Embryonic facial prominence (tissue), 1 donor: Measurements from ENCODE around the gene TBP.
"Not testable (repeated sequence)": the region's sequence is repeated elsewhere in the genome, so short reads cannot be mapped to it uniquely, and the experiment has no call there.

Experiments used
- DNase-seq: peaks from one replicate; pipeline ENCODE4 v3.0.0-alpha.2; 2016; ENCODE audit errors: extremely low spot score

The TBP gene

DNA sequence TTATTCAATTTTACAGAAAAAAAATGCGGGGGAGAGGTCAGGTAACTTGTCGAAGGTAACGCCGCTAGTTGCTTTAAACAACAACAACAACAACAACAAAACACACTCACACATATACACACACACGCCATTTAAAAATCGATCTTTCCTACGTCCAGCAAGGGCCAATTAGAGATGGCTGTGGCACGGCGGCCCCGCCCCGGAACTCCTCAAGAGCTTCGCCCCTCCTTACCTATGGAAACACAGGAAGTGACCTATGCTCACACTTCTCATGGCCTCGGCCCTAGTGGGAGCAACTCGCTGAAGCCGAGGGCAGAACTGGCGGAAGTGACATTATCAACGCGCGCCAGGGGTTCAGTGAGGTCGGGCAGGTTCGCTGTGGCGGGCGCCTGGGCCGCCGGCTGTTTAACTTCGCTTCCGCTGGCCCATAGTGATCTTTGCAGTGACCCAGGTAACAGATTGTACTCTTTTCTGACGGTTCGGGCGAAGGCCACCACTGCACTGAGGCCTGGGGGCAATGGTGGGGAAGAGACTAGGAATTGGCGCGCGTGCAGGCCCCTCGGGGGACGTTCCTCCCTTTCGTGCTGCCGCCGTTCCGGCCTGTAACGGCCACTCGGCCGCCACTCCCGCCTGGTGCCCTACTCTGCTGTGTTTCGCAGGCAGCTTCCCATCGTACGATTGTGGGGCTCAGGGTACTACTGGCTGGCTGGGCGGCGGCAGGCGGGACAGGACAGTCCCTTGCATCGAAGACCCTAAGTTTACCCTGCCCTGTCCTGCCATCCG, at the start of gene TBP:
TBP (plus strand) TSS at position 357 of the 783 bp plus-strand sequence. CDS start 2,661 bp downstream, outside the sequence.
- DNase-seq, result peak; percentile 97

- no peak for DNase-seq
Measured at GRCh38 chr6:170504479-170504878, 49.7 kb upstream of the TBP start.

GRCh38 chr6:170505306-170505705, 48.9 kb upstream of the TBP start:
- no peak for DNase-seq

- DNase-seq, result no peak
Measured at GRCh38 chr6:170506446-170506845, 47.7 kb upstream of the TBP start.

DNA sequence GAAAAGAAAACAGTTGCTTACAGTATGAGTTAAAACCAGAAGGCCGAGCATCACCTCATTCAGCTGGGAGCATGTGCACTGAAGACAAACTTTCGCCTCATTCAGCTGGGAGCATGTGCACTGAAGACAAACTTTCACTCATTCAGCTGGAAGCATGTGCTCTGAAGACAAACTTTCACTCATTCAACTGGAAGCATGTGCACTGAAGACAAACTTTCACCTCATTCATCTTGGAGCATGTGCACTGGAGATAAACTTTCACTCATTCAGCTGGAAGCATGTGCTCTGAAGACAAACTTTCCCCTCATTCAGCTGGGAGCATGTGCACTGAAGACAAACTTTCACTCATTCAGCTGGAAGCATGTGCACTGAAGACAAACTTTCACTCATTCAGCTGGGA, 46.4 kb upstream of the TBP start:
- not testable (repeated sequence) for DNase-seq

DNA sequence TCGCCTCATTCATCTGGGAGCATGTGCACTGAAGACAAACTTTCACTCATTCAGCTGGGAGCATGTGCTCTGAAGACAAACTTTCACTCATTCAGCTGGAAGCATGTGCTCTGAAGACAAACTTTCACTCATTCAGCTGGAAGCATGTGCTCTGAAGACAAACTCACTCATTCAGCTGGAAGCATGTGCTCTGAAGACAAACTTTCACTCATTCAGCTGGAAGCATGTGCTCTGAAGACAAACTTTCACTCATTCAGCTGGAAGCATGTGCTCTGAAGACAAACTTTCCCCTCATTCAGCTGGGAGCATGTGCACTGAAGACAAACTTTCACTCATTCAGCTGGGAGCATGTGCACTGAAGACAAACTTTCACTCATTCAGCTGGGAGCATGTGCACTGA, 45.9 kb upstream of the TBP start:
- not testable (repeated sequence) for DNase-seq

DNA sequence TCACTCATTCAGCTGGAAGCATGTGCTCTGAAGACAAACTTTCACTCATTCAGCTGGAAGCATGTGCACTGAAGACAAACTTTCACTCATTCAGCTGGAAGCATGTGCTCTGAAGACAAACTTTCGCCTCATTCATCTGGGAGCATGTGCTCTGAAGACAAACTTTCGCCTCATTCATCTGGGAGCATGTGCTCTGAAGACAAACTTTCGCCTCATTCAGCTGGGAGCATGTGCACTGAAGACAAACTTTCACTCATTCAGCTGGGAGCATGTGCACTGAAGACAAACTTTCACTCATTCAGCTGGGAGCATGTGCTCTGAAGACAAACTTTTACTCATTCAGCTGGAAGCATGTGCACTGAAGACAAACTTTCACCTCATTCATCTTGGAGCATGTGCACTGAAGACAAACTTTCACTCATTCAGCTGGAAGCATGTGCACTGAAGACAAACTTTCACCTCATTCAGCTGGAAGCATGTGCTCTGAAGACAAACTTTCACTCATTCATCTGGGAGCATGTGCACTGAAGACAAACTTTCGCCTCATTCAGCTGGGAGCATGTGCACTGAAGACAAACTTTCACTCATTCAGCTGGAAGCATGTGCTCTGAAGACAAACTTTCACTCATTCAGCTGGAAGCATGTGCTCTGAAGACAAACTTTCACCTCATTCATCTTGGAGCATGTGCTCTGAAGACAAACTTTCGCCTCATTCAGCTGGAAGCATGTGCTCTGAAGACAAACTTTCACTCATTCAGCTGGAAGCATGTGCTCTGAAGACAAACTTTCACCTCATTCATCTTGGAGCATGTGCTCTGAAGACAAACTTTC, 45.1 kb upstream of the TBP start:
- not testable (repeated sequence) for DNase-seq

DNA sequence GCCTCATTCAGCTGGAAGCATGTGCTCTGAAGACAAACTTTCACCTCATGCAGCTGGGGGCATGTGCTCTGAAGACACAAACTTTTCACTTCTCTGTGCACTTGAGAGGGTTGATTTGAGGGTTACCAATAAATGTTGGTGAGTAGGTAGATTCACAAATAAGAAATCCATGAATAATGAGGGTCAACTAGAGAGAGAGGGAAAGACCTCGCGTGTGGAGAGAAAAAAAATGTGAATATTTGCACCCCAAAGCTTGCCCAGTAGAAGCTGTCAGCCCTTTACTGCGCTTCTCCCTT, 44.5 kb upstream of the TBP start:
- DNase-seq, result no peak

- no peak for DNase-seq
Measured at GRCh38 chr6:170510631-170511030, 43.5 kb upstream of the TBP start.

DNA sequence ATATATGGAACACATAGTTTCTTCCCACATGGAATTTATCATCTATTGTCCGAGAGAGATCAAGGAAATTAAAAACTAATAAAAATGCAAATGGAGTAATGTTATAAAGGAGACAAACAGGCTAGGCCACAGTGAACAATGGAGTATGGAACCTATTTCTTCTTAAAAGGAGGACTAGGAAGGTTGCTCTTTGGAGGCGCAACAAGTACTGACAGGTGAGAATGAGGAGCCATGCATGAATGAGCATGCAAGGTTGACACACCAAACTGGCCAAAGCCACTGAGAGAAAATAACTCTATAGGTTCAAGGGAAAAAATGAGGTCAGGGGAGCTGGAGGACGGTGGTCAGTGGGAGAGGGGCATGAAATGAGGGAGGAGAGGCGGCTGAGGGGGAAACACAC, 41.9 kb upstream of the TBP start:
- DNase-seq, result no peak

- no peak for DNase-seq
Measured at GRCh38 chr6:170514908-170515307, 39.3 kb upstream of the TBP start.

DNA sequence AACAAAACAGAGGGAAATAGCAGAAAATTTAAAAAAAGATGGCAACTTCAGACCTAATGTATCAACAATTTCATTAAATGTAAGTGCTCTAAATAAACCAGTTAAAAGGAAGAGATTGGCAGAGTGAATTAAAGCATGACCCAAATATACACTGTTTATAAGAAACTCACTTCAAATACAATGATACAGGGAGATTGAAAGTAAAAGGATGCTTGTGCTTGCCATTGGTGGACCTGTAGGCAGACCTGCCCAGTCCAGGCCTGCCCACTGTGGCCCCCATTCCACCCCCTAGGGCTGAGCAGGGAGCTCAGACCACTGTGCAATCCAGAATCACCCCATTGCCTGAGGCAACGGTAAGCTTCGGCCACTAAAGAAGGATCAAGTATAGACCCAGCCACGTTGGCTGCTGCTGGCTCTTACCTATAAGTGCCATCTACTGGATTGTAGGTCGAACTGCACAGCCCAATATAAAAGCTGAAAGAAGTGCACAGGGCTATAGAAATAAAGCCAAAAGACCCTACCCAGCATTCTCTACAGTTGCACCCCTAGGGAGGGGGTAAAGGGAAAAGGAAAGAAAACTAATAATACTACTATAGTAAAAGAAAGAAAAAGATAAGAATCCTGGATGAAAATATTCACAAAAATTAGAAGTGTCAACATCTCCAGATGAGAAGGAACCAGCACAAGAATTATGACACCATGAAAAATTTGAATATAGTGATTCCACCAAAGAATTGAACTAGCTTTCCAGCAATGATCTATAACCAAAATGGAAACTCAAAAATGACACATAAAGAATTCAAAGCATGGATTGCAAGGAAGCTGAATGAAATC, 37.2 kb upstream of the TBP start:
- no peak for DNase-seq

DNA sequence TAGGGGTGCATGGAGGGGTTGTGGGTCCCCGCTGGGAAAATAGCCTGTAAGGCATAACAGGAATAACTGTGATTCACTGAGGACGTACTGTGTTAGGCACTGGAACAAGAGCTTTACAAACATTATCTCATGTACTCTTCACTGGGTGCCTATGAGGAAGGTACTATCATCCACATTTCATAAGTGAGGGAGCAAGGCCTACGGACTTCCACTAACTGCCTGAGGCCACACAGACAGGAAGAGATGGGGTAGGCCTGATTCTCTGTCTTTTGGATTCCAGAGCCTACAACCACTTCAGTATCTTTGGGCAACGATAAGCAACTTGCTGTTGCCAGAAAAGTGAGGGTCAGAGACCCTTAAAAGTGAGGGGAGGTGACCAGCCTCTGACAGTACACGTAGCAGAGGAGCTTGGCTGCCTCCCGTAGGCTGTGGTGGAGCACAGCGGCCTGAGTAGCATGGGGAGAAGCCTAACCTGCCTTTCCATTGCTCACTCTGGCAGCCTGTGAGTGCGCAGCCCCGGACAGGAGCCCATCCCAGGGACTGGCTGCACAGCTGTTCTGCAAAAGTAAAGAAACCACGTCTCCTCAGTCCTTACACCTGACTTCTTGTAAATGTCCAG, 31.5 kb upstream of the TBP start:
- DNase-seq, result no peak

GRCh38 chr6:170523256-170524171, 30.7 kb upstream of the TBP start:
- no peak for DNase-seq

DNA sequence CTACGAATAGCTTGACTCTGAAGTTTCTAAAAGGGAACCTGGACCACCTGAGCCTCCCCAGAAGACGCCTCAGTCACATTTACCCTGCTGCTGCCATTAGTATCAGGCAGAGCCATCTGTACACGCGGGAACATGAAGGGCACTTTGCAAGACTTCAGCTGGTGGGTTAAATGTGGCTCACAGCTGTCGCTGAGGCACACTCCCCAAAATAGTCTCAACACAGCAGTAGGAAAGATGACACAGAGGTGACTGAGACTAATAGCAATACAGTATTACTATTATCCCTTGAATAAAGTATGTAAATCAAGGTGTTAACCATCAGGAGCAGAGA, 30.0 kb upstream of the TBP start:
- no peak for DNase-seq

GRCh38 chr6:170525795-170526194, 28.4 kb upstream of the TBP start:
- no peak for DNase-seq

DNA sequence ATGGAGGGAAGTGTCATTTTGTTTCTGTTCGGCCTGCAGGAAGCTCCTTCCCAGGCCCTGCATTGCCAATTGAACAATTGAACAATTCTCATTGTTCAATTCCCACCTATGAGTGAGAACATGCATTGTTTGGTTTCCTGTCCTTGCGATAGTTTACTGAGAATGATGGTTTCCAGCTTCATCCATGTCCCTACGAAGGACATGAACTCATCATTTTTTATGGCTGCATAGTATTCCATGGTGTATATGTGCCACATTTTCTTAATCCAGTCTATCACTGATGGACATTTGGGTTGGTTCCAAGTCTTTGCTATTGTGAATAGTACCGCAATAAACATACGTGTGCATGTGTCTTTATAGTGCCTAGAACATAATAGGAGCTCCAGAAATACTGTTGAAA, 26.2 kb upstream of the TBP start:
- not testable (repeated sequence) for DNase-seq

DNA sequence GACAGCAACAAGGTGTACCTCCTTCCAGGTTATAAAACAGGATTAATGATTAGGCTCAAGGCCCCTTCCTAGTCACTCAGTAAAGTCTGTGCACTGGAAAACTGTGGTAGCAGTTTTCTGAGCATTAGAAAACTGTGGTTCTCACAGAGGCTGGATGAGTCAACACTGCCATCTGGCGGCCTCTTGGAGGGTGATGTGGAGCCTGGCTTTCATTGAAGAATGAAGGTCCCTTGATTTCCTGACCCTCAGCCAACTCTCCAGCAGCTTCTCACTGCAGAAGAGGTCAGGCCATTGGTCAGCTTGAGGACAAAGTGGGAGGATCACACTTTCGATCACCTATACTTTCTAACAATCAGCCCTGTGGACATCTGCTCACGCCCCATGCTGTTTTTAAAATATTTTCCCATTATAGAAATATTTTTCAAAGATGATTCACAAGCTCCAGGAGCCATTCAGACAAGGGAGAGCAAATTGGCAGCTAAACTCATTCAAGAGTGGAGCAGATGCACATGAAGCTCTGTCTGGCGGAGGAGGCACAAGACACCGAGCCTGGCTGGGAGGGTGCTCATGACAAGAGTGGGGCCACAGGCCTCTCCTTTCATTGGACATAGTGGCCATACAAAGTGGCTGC, 24.2 kb upstream of the TBP start:
- DNase-seq, result peak; percentile 43

GRCh38 chr6:170532867-170533488, 21.2 kb upstream of the TBP start:
- DNase-seq, result no peak

- DNase-seq, result no peak
Measured at GRCh38 chr6:170533792-170534191, 20.4 kb upstream of the TBP start.
